ENCODE data around the gene LCNL1. TPM values are rescaled to one million over a fixed set of nuclear protein-coding genes. Genes with fewer than 3 reads are reported as not detected.
A peak's percentile ranks its signal among the peaks of the same experiment; 100 is the strongest.

The LCNL1 gene
- total RNA-seq, 1 experiment from 2014 or later: 0.82 TPM

DNA sequence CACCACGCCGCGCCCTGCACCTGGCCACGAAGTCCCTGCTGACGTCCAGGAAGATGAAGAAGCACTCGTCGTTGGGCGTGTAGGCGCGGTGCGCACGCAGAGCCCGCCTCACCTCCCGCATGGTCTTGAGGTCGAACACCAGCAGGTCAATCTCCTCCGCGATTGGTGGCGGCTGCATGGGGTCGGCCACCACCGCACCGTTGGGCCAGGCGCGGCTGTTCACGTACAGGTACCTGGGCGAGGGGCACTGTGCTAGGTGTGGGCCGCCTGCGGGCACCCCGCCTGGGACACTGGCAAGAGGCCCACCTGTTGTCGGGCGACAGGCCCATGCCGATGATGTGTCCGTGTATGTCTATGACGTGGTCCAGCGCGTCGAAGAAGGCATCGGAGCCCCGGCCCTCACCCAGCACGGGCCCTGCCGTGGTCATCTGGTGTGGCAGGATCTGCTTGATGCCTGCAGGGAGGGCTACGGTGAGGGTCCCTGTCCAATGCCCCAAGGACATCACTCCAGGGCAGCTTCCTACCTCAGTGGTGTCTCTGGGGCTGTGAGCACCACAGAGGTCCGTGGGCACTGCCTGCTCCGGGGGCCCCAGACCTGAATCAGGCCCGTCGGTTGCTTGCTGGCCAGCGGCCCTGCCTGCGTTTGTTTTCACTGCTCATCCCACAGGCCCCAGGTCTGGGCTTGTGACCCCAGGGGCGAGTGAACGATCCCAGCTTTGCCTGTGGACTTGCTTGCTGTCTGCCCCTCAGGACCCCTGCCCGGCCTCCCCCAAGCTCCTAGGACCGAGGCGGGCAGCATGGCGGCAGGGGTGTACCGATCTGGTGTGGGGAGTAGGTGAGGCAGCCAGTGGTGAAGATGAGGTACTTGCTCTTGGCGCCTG is 41.3 kb upstream of the LCNL1 start:
- peaks cover 12% of the 10 kb centered on the region for H3K4me1 ChIP-seq (ENCODE audit: control insufficient read depth, insufficient read depth, low read length)
- in situ Hi-C loops (cut with HindIII; ENCODE audit: low pct_unique_long_range_greater_than_20kb, low sequenced_read_pairs) (no loop called here), intact Hi-C loops (cut with micrococcal nuclease; ENCODE audit: unreplicated experiment) (loop anchor here (10.0 kb wide), 1 partner anchor 93 kb away; the partner anchor contains the start of gene FUT7)
- POLR2A ChIA-PET: interaction anchor here (0.7 kb wide), 1 partner anchor 800 kb away, joined by 4 read pairs; no protein-coding TSS in a partner anchor
- no peaks in the 10 kb centered on the region for H3K9me3 ChIP-seq (ENCODE audit: control insufficient read depth, insufficient read depth, low read depth, low read length)
- H3K4me3 ChIP-seq (ENCODE audit: low read depth in 2 of 2, low read length in 2 of 2): no peak overlapping the region
- no TSS peak for BruUV-seq (replicated peaks)
- TF ChIP-seq POLR2AphosphoS5 (IDR thresholded peaks at IDR 0.05; ENCODE audit: low read depth, low read length) (no peak), SIN3A (IDR thresholded peaks at IDR 0.05; ENCODE audit: borderline replicate concordance, insufficient read depth, low read depth, low read length) (no peak)
- TF ChIP-seq, protein P1, sequence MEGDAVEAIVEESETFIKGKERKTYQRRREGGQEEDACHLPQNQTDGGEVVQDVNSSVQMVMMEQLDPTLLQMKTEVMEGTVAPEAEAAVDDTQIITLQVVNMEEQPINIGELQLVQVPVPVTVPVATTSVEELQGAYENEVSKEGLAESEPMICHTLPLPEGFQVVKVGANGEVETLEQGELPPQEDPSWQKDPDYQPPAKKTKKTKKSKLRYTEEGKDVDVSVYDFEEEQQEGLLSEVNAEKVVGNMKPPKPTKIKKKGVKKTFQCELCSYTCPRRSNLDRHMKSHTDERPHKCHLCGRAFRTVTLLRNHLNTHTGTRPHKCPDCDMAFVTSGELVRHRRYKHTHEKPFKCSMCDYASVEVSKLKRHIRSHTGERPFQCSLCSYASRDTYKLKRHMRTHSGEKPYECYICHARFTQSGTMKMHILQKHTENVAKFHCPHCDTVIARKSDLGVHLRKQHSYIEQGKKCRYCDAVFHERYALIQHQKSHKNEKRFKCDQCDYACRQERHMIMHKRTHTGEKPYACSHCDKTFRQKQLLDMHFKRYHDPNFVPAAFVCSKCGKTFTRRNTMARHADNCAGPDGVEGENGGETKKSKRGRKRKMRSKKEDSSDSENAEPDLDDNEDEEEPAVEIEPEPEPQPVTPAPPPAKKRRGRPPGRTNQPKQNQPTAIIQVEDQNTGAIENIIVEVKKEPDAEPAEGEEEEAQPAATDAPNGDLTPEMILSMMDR (IDR thresholded peaks at IDR 0.05): no peak
- CTCF ChIA-PET: no interaction called here
- DNase-seq (ENCODE audit: low read depth, low spot score) (no peak), ATAC-seq (no peak)
- peaks cover 7% of the 10 kb centered on the region; the same call in 1 of the 2 replicates for H3K36me3 ChIP-seq (ENCODE audit: control insufficient read depth, insufficient read depth, low read length)
- H3K27ac ChIP-seq (ENCODE audit: low read length): no peak overlapping the region
- no peaks in the 10 kb centered on the region for H3K27me3 ChIP-seq (ENCODE audit: control insufficient read depth, insufficient read depth, low read length)

DNA sequence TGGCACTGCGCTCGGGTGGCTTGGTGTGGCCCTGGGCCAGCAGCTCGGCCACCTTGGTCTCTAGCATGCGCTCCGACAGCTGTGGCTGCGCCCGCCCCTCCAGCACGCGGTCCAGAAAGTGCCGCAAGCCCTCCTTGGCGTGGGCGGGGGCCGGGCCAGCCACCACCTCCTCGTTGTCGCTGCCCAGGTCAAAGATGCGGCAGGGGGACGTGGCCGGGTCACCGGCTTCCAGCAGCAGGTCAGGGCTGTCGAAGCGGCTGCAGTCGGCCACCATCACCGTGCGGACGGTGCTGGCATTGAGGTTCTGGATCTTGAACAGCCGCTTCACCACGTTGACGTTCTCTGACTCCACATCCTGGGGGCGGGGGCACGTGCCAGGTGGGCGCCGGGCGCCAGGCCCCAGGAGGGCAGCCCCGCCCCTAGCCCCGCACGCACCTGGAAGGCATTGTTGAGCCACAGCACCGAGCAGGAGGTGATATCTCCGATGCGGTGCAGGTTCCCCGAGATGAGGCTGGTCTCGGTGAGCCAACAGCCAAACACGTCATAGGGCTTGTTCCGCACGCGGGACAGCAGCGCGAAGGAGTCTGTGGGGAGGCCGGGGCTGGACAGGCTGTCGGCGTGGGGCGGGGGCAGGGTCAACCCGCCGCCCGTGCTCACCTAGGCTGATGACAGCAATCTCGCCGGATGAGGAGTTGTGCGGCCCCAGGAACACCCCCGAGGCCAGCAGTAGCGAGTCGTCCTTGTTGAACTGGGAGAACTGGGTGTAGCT is 40.5 kb upstream of the LCNL1 start:
- POLR2A ChIA-PET: no interaction called here
- TF ChIP-seq, protein P1 (IDR thresholded peaks at IDR 0.05): no peak
- TF ChIP-seq, protein P2, sequence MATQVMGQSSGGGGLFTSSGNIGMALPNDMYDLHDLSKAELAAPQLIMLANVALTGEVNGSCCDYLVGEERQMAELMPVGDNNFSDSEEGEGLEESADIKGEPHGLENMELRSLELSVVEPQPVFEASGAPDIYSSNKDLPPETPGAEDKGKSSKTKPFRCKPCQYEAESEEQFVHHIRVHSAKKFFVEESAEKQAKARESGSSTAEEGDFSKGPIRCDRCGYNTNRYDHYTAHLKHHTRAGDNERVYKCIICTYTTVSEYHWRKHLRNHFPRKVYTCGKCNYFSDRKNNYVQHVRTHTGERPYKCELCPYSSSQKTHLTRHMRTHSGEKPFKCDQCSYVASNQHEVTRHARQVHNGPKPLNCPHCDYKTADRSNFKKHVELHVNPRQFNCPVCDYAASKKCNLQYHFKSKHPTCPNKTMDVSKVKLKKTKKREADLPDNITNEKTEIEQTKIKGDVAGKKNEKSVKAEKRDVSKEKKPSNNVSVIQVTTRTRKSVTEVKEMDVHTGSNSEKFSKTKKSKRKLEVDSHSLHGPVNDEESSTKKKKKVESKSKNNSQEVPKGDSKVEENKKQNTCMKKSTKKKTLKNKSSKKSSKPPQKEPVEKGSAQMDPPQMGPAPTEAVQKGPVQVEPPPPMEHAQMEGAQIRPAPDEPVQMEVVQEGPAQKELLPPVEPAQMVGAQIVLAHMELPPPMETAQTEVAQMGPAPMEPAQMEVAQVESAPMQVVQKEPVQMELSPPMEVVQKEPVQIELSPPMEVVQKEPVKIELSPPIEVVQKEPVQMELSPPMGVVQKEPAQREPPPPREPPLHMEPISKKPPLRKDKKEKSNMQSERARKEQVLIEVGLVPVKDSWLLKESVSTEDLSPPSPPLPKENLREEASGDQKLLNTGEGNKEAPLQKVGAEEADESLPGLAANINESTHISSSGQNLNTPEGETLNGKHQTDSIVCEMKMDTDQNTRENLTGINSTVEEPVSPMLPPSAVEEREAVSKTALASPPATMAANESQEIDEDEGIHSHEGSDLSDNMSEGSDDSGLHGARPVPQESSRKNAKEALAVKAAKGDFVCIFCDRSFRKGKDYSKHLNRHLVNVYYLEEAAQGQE (IDR thresholded peaks at IDR 0.05; ENCODE audit: insufficient read depth in 1 of 2, low read depth in 2 of 2, low read length in 1 of 2): no peak
- no peak for TF ChIP-seq POLR2AphosphoS5 (IDR thresholded peaks at IDR 0.05; ENCODE audit: low read depth, low read length)
- no peak for TF ChIP-seq TCF7L2 (IDR thresholded peaks at IDR 0.05; ENCODE audit: low read depth, low read length)
- no peak for TF ChIP-seq SIN3A (IDR thresholded peaks at IDR 0.05; ENCODE audit: borderline replicate concordance, insufficient read depth, low read depth, low read length)
- Histone ChIP-seq H3K4me1 (ENCODE audit: control insufficient read depth, insufficient read depth, low read length) (peaks cover 17% of the 10 kb centered on the region), H3K36me3 (ENCODE audit: control insufficient read depth, insufficient read depth, low read length) (peaks cover 7% of the 10 kb centered on the region; the same call in 1 of the 2 replicates), H3K27me3 (ENCODE audit: control insufficient read depth, insufficient read depth, low read length) (no peaks in the 10 kb centered on the region), H3K9me3 (ENCODE audit: control insufficient read depth, insufficient read depth, low read depth, low read length) (no peaks in the 10 kb centered on the region), H3K27ac (ENCODE audit: low read length) (no peak overlapping the region), H3K4me3 (ENCODE audit: low read depth in 2 of 2, low read length in 2 of 2) (no peak overlapping the region)
- DNase-seq (ENCODE audit: low read depth, low spot score) (no peak), ATAC-seq (no peak)
- intact Hi-C loops (cut with micrococcal nuclease; ENCODE audit: unreplicated experiment) (loop anchor here (10.0 kb wide), 1 partner anchor 93 kb away; the partner anchor contains the start of gene FUT7), in situ Hi-C loops (cut with HindIII; ENCODE audit: low pct_unique_long_range_greater_than_20kb, low sequenced_read_pairs) (no loop called here)
- CTCF ChIA-PET: no interaction called here
- BruUV-seq (replicated peaks): TSS peak; percentile 77

Data from Panc1 (cell line).